Central memory CD4-positive, alpha-beta T cell (primary cell): ENCODE measurements around the gene GPER1.
"Not testable (repeated sequence)": the region's sequence is repeated elsewhere in the genome, so short reads cannot be mapped to it uniquely, and the experiment has no call there.

Source experiments
- DNase-seq: peaks from one replicate; pipeline ENCODE4 v3.0.0; 2022

The GPER1 gene

GRCh38 chr7:1121886-1122831 is 34.2 kb downstream of the GPER1 start:
- DNase-seq = no peak

- DNase-seq = no peak
Measured at GRCh38 chr7:1122832-1123501, 35.1 kb downstream of the GPER1 start.

GRCh38 chr7:1123715-1124114 is 35.8 kb downstream of the GPER1 start:
- no peak for DNase-seq

- no peak for DNase-seq
Measured at GRCh38 chr7:1124164-1124563, 36.3 kb downstream of the GPER1 start.

GRCh38 chr7:1124816-1125602 is 37.1 kb downstream of the GPER1 start:
- DNase-seq = no peak

DNA sequence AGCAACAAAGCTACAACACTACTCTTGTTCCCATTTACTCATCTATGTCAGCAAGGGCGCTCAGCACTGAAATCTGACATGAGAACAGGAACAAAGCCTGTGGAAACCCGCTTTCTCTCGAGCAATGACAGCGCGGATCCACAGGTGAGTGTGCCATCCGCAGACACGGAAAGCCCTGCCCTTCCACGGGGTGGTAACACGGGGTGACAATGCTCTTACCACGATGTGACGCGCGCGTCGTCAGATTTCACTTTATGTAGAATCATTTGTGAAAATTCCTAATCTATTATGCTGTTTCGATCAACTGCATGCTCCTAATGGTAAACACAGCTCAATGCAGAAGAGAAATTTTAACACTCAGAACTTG is 37.7 kb downstream of the GPER1 start:
- no peak for DNase-seq

- DNase-seq = no peak
Measured at GRCh38 chr7:1127001-1127400, 39.1 kb downstream of the GPER1 start.

DNA sequence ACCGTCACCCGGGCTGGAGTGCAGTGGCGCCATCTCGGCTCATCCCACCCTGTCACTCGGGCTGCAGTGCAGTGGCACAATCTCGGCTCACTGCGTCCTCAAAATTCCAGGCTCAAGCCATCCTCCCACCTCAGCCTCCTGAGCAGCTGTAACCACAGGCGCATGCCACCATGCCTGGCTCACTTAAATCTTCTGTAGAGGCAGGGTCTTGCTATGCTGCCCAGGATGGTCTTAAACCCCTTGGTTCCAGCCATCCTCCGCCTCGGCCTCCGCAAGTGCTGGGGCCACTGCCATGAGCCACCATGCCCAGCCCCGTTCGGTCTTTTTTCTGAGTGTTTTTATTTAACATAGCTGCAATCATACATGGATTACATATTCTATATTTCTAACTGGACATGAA is 41.5 kb downstream of the GPER1 start:
- DNase-seq = no peak

DNA sequence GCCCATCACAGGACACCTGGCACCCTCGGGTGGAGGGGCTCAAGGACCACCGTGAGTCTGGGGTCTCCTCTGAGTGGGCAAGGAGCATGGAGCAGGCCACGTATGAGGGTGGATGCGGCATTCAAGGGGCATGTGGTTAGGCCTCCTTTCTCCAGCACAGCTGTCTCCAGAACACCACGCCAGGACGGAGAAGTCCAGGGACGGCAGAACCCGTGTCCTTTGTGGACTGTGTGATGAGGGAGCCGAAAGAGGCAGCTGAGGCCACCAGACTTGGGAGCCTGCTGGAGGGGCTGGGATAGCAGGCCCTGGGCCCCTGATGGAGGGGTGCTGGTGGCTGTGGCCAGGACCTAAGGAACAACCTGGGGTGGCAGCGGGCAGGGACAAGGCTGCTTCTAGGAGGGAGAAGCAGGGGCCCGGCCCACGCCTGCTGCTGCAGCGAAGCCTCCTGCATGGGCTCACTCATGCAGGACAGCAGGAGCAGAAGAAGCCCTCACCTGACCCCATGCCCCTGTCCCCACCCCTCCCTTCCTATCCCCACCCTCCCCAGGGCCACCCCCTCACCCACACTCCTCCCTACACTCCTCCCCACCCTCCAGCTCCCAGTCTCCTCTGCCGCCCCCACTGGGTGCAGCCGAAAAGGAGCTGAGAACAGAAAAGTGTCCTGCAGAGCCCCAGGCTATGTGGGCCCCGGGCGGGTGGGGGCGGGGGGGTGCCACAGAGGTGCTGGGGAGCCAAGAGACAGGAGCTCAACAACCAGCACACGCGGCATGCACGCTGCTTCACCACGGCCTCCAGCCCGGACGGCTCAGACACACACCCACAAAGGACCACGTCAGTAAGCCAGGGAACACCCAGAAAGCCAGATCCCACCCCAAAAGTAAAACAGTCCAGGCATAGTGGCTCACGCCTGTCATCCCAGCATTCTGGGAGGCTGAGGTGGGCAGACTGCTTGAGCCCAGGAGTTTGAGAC is 42.4 kb downstream of the GPER1 start:
- DNase-seq = no peak

GRCh38 chr7:1131471-1132265 is 43.8 kb downstream of the GPER1 start:
- no peak for DNase-seq

DNA sequence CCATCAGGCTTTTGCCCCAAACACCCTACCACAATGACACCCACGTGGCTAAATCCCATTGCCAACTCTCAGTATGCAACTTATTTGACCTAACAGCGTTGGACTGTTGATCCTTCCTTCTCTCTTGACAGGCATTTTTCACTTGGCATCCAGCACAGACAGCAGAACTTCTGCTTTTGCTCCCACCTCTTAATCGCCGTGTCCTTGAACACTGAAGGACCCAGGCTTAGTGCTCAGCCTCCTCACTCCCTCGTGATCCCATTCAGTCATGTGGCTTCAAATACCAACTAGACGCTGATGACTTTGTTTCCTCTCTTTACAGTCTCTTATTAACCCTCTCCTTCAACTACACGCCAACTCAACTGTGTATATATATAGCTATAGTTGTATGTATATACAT is 47.0 kb downstream of the GPER1 start:
- DNase-seq = no peak

DNA sequence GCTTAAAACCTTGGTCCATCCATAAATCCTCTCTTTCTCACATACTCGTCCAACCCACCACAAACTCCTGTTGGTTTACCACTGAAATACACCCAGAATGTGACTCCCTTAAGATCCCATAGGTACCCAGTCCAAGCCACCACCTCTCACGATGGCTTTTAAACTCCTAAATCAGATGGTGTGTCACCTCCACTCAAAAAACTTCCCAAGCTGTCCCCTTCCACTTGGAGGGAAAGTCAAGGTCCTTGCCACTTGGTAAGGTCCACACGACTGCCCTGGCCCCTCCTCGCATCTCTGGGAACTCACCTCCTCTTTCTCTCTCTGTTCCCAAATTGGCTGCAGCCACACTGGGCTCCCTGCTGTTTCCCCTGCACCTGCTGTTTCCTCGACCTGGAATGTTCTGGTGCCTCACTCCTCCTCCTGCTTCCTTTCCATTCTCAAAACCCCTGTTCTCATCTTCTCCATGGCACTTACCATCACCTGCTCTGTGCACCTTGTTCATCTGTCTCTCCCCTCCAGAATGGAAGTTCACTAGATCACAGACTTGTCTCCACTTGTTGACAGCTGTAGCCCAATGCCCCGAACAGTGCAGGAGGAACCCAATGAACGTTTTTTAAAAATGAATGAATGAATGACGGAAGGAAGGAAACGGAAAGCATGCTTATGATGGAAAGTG is 49.1 kb downstream of the GPER1 start:
- DNase-seq = no peak

DNA sequence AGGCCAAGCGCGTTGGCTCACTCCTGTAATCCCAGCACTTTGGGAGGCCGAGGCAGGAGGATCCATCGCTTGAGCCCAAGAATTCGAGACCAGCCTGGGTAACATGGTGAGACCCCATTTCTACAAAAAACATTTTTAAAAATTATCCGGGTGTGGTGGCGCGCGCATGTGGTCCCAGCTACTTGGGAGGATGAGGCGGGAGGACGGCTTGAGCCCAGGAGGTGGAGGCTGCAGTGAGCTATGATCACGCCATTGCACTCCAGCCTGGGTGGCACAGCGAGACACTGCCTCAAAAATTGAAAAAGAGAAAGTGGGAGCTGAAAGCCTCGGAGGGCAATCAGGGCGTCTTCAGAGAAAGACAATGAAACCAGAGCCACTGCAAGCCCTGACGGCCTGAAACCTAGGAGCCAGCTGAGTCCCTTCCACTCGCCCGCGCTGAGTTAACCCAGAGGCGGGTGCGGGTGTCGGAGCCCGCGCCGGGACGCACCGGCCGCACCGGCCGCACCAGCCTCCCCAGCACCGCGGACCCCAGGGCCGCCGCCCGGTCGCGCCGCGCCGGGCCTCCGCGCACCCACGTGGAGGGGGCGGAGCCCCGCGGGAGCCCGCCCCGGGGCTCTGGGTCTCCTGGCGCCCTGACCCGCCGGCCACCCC is 49.7 kb downstream of the GPER1 start:
- no peak for DNase-seq

DNA sequence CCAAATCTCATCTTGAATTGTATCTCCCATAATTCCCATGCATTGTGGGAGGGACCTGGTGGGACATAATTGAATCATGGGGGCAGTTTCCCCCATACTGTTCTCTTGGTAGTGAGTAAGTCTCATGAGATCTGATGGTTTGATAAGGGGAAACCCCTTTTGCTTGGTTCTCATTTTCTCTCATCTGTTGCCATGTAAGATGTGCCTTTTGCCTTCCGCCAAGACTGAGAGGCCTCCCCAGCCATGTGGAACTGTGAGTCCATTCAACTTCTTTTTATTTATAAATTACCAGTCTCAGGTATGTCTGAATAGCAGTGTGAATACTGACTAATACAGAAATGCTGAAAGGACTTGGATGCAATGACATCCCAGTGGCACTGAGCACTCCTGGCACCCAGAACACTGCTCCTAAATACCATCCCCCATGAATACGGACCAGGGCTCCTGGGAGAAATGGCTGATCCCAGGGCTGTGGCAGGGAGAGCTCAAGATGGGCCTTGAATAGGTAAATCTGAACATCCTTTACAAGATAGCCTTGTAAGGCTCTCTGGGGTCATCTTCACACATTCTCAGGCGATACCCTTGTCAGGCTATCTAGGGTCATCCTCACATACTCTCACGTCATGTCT is 52.7 kb downstream of the GPER1 start:
- DNase-seq = no peak

DNA sequence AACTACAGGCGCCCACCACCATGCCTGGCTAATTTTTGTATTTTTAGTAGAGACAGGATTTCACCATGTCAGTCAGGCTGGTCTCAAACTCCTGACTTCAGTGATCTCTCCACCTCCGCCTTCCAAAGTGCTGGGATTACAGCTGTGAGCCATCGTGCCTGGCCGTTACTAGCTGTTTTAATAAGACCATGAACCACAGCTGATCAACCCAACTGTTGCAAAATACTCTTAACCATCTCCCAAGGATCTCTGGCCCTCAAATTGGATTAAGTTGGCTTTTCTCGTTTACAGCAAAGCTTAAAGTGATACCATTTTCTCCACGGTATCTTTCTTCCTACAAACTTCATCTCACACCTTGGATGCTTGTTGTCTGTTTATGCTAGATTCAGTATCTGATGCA is 53.7 kb downstream of the GPER1 start:
- no peak for DNase-seq

- no peak for DNase-seq
Measured at GRCh38 chr7:1142051-1142635, 54.2 kb downstream of the GPER1 start.

DNA sequence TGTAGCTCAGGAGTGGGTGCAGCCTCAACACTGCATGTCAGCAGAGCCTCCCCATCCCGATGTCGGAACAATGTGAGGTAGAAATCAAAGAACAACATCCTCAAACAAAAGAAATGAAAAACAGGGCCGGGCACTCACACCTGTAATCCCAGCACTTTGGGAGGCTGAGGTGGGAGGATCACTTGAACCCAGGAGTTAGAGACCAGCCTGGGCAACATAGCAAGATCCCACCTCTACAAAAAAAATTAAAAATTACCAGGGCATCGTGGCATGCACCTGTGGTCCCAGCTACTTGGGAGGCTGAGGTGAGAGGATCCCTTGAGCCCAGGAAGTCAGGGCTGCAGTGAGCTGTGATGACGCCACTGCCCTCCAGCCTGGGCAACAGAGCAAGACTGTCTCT is 55.1 kb downstream of the GPER1 start:
- DNase-seq = not testable (repeated sequence)
